ENCODE results near the gene GALNT1. TPM values are rescaled to one million over a fixed set of nuclear protein-coding genes. Genes with fewer than 3 reads are reported as not detected.

The GALNT1 gene
- polyA plus RNA-seq, 1 donor (not counting 4 experiments of a cell fraction or from before 2014, with no cell fraction given) = 69.4 TPM

- no peak overlapping the region for H2AFZ ChIP-seq (ENCODE audit: control insufficient read depth, low read length)
- no peaks in the 10 kb centered on the region for H3K9me1 ChIP-seq (ENCODE audit: control insufficient read depth, extremely low read depth, insufficient read depth, low read length)
- no peak for DNase-seq (ENCODE audit: low read depth, low spot score)
- H3K9ac ChIP-seq (ENCODE audit: control insufficient read depth, extremely low read depth, insufficient read depth, low read length) = no peak overlapping the region
- no peak overlapping the region for H3K27ac ChIP-seq (ENCODE audit: control insufficient read depth, insufficient read depth, low read length)
- no peak overlapping the region for H3K4me3 ChIP-seq (ENCODE audit: control insufficient read depth in 2 of 3, extremely low read depth in 1 of 3, insufficient read depth in 2 of 3, low read depth in 1 of 3, low read length in 3 of 3)
- H4K20me1 ChIP-seq (ENCODE audit: control insufficient read depth, extremely low read depth, insufficient read depth, low read length) = no peaks in the 10 kb centered on the region
- dilution Hi-C loops (cut with MboI; ENCODE audit: extremely low pct_ligation_motif_present, low sequenced_read_pairs) = no loop called here
- H3K9me3 ChIP-seq (ENCODE audit: control insufficient read depth, low read depth, low read length) = no peaks in the 10 kb centered on the region
- no peak overlapping the region for H3K4me2 ChIP-seq (ENCODE audit: control insufficient read depth, extremely low read depth, insufficient read depth, low read depth, low read length)
- no peaks in the 10 kb centered on the region for H3K27me3 ChIP-seq (ENCODE audit: control insufficient read depth, extremely low read depth, insufficient read depth, low read length)
- peaks cover 26% of the 10 kb centered on the region for H3K79me2 ChIP-seq (ENCODE audit: control insufficient read depth, insufficient read depth, low read length)
- H3K4me1 ChIP-seq (ENCODE audit: control insufficient read depth, extremely low read depth, insufficient read depth, low read length) = peaks cover 6% of the 10 kb centered on the region
- H3K36me3 ChIP-seq (ENCODE audit: control insufficient read depth in 2 of 2, extremely low read depth in 1 of 2, insufficient read depth in 2 of 2, low read length in 2 of 2) = no peaks in the 10 kb centered on the region
- TF ChIP-seq EZH2 (IDR thresholded peaks at IDR 0.05; ENCODE audit: low read length) (no peak), CTCF (optimal IDR thresholded peaks at IDR 0.05 in 1 of 3, IDR thresholded peaks at IDR 0.05 in 1 of 3, conservative IDR thresholded peaks at IDR 0.05 in 1 of 3; ENCODE audit: extremely low read depth in 1 of 3, insufficient read depth in 2 of 3, low read length in 3 of 3) (no peak)
- FAIRE-seq = no peak
These were observed 30.0 kb downstream of the GALNT1 start for GRCh38 chr18:35611518-35611917.

- Histone ChIP-seq H3K4me3 (ENCODE audit: control insufficient read depth in 2 of 3, extremely low read depth in 1 of 3, insufficient read depth in 2 of 3, low read depth in 1 of 3, low read length in 3 of 3) (no peak overlapping the region), H3K4me2 (ENCODE audit: control insufficient read depth, extremely low read depth, insufficient read depth, low read depth, low read length) (no peak overlapping the region), H4K20me1 (ENCODE audit: control insufficient read depth, extremely low read depth, insufficient read depth, low read length) (no peaks in the 10 kb centered on the region)
These were observed 34.5 kb downstream of the GALNT1 start for GRCh38 chr18:35616074-35616473.

More at GRCh38 chr18:35616074-35616473, 34.5 kb downstream of the GALNT1 start:
- Histone ChIP-seq H3K9me3 (ENCODE audit: control insufficient read depth, low read depth, low read length) (no peaks in the 10 kb centered on the region), H3K9ac (ENCODE audit: control insufficient read depth, extremely low read depth, insufficient read depth, low read length) (no peak overlapping the region), H3K9me1 (ENCODE audit: control insufficient read depth, extremely low read depth, insufficient read depth, low read length) (no peaks in the 10 kb centered on the region), H3K27ac (ENCODE audit: control insufficient read depth, insufficient read depth, low read length) (no peak overlapping the region), H3K4me1 (ENCODE audit: control insufficient read depth, extremely low read depth, insufficient read depth, low read length) (peaks cover 13% of the 10 kb centered on the region), H3K36me3 (ENCODE audit: control insufficient read depth in 2 of 2, extremely low read depth in 1 of 2, insufficient read depth in 2 of 2, low read length in 2 of 2) (no peaks in the 10 kb centered on the region), H3K27me3 (ENCODE audit: control insufficient read depth, extremely low read depth, insufficient read depth, low read length) (no peaks in the 10 kb centered on the region), H2AFZ (ENCODE audit: control insufficient read depth, low read length) (no peak overlapping the region), H3K79me2 (ENCODE audit: control insufficient read depth, insufficient read depth, low read length) (peaks cover 12% of the 10 kb centered on the region)
- TF ChIP-seq CTCF (optimal IDR thresholded peaks at IDR 0.05 in 1 of 3, IDR thresholded peaks at IDR 0.05 in 1 of 3, conservative IDR thresholded peaks at IDR 0.05 in 1 of 3; ENCODE audit: extremely low read depth in 1 of 3, insufficient read depth in 2 of 3, low read length in 3 of 3) (no peak), EZH2 (IDR thresholded peaks at IDR 0.05; ENCODE audit: low read length) (no peak)
- DNase-seq (ENCODE audit: low read depth, low spot score) (no peak), FAIRE-seq (no peak)
- dilution Hi-C loops (cut with MboI; ENCODE audit: extremely low pct_ligation_motif_present, low sequenced_read_pairs) = no loop called here

Measured in keratinocyte (primary cell).